H9 (cell line): ENCODE results near the gene RADX. TPM values are rescaled to one million over a fixed set of nuclear protein-coding genes. Genes with fewer than 3 reads are reported as not detected.

Experiments used
- DNase-seq: peaks from one replicate; pipeline ENCODE4 v3.0.0-alpha.2; 2017
- H2AFZ ChIP-seq: one replicate; pipeline ENCODE4 v1.6.1; 2013; ENCODE audit warnings: mild to moderate bottlenecking, low read length, control low read depth, moderate library complexity
- H2AK5ac ChIP-seq: 2 replicates; pipeline ENCODE4 v1.6.1; 2013; ENCODE audit warnings: low read length, control low read depth, mixed read lengths; ENCODE audit not compliant: insufficient read length
- H2BK120ac ChIP-seq: one replicate; pipeline ENCODE4 v1.6.1; 2013; ENCODE audit warnings: low read depth, mild to moderate bottlenecking, low read length, control low read depth, inconsistent platforms; ENCODE audit not compliant: poor library complexity, severe bottlenecking
- H2BK12ac ChIP-seq: 2 replicates; pipeline ENCODE4 v1.6.1; 2013; ENCODE audit warnings: low read length, control low read depth, mixed read lengths, low read depth; ENCODE audit not compliant: insufficient read length
- H2BK15ac ChIP-seq: 2 replicates; pipeline ENCODE4 v1.6.1; 2013; ENCODE audit warnings: low read depth, low read length, control low read depth
- H2BK20ac ChIP-seq: one replicate; pipeline ENCODE4 v1.6.1; 2013; ENCODE audit warnings: low read depth, mild to moderate bottlenecking, low read length, control low read depth, inconsistent platforms; ENCODE audit not compliant: poor library complexity, severe bottlenecking
- H2BK5ac ChIP-seq: 2 replicates; pipeline ENCODE4 v1.6.1; 2013; ENCODE audit warnings: low read length, control low read depth, mixed read lengths; ENCODE audit not compliant: insufficient read length
- H3K14ac ChIP-seq: 2 replicates; pipeline ENCODE4 v1.6.1; 2013; ENCODE audit warnings: low read length, control low read depth; ENCODE audit not compliant: insufficient read depth
- H3K18ac ChIP-seq: 2 replicates; pipeline ENCODE4 v1.6.1; 2013; ENCODE audit warnings: low read depth, mild to moderate bottlenecking, mixed read lengths, low read length, control low read depth; ENCODE audit not compliant: insufficient read length
- H3K23ac ChIP-seq: 2 replicates; pipeline ENCODE4 v1.6.1; 2013; ENCODE audit warnings: low read length, control low read depth, mixed read lengths, low read depth; ENCODE audit not compliant: insufficient read length
- H3K23me2 ChIP-seq: 2 replicates; pipeline ENCODE4 v1.6.1; 2013; ENCODE audit warnings: low read depth, mild to moderate bottlenecking, mixed read lengths, low read length, control low read depth; ENCODE audit not compliant: insufficient read length, poor library complexity, severe bottlenecking
- H3K27ac ChIP-seq: 2 replicates; pipeline ENCODE4 v1.5.1; 2013; ENCODE audit warnings: low read length, control low read depth, mixed read lengths, low read depth; ENCODE audit not compliant: insufficient read length
- H3K27me3 ChIP-seq: 2 replicates; pipeline ENCODE4 v1.6.1; 2013; ENCODE audit warnings: low read length, control low read depth, inconsistent platforms; ENCODE audit not compliant: insufficient read depth
- H3K4ac ChIP-seq: 2 replicates; pipeline ENCODE4 v1.6.1; 2013; ENCODE audit warnings: low read depth, mild to moderate bottlenecking, control low read depth, inconsistent platforms, low read length, moderate library complexity
- H3K4me1 ChIP-seq: 2 replicates; pipeline ENCODE4 v1.6.1; 2013; ENCODE audit warnings: low read length, control low read depth, inconsistent platforms; ENCODE audit not compliant: insufficient read depth
- H3K4me2 ChIP-seq: 2 replicates; pipeline ENCODE4 v1.6.1; 2013; ENCODE audit warnings: low read length, control low read depth, mixed read lengths; ENCODE audit not compliant: insufficient read length, insufficient read depth
- H3K56ac ChIP-seq: 2 replicates; pipeline ENCODE4 v1.6.1; 2013; ENCODE audit warnings: low read depth, mild to moderate bottlenecking, mixed read lengths, low read length, control low read depth; ENCODE audit not compliant: insufficient read length
- H3K79me1 ChIP-seq: 2 replicates; pipeline ENCODE4 v1.6.1; 2013; ENCODE audit warnings: low read depth, mild to moderate bottlenecking, moderate library complexity, low read length, control low read depth, inconsistent platforms; ENCODE audit not compliant: insufficient read depth, poor library complexity, severe bottlenecking
- H3K79me2 ChIP-seq: 2 replicates; pipeline ENCODE4 v1.6.1; 2013; ENCODE audit warnings: low read length, control low read depth, inconsistent platforms; ENCODE audit not compliant: insufficient read depth
- H3K9ac ChIP-seq: 2 replicates; pipeline ENCODE4 v1.6.1; 2013; ENCODE audit warnings: low read length, control low read depth, mixed read lengths; ENCODE audit not compliant: insufficient read length; ENCODE audit errors: extremely low read depth
- H3K9me3 ChIP-seq: one replicate; pipeline ENCODE4 v1.6.1; 2013; ENCODE audit warnings: low read depth, low read length, inconsistent platforms; ENCODE audit not compliant: control insufficient read depth
- H3T11ph ChIP-seq: one replicate; pipeline ENCODE4 v1.6.1; 2013; ENCODE audit warnings: mild to moderate bottlenecking, low read length, control low read depth, inconsistent platforms
- H4K20me1 ChIP-seq: one replicate; pipeline ENCODE4 v1.6.1; 2013; ENCODE audit not compliant: control insufficient read depth, insufficient read length, insufficient read depth
- H4K5ac ChIP-seq: 2 replicates; pipeline ENCODE4 v1.6.1; 2013; ENCODE audit warnings: low read depth, mild to moderate bottlenecking, mixed read lengths, low read length, control low read depth; ENCODE audit not compliant: insufficient read length
- H4K8ac ChIP-seq: replicated peaks from 2 replicates; pipeline ENCODE4 v1.6.1; 2013; ENCODE audit warnings: low read length, control low read depth, mixed read lengths, low read depth; ENCODE audit not compliant: insufficient read length
- H4K91ac ChIP-seq: 2 replicates; pipeline ENCODE4 v1.6.1; 2013; ENCODE audit warnings: low read depth, mild to moderate bottlenecking, moderate library complexity, mixed read lengths, low read length, control low read depth; ENCODE audit not compliant: insufficient read length
- H3K27ac Mint-ChIP-seq, 3 experiments: 2 replicates in 2 of 3; 3 replicates in 1 of 3; pipeline ENCODE4 v1.8.0; 2020 to 2021; ENCODE audit warnings: mixed read lengths in 3 of 3, mild to moderate bottlenecking in 1 of 3, moderate library complexity in 1 of 3
- H3K27me3 Mint-ChIP-seq: 2 replicates; pipeline ENCODE4 v1.8.0; 2021; ENCODE audit warnings: low read depth, mild to moderate bottlenecking, moderate library complexity, mixed read lengths
- H3K36me3 Mint-ChIP-seq, 3 experiments: 2 replicates in 2 of 3; 3 replicates in 1 of 3; pipeline ENCODE4 v1.8.0; 2020 to 2021; ENCODE audit warnings: low read depth in 3 of 3, mixed read lengths in 3 of 3; ENCODE audit not compliant: insufficient read depth in 1 of 3
- H3K4me1 Mint-ChIP-seq, 2 experiments: 2 replicates each; pipeline ENCODE4 v1.8.0; 2020; ENCODE audit warnings: mixed read lengths in 2 of 2
- H3K4me3 Mint-ChIP-seq, 2 experiments: 2 replicates in 1 of 2; 3 replicates in 1 of 2; pipeline ENCODE4 v1.8.0; 2020 to 2021; ENCODE audit warnings: mild to moderate bottlenecking in 2 of 2, mixed read lengths in 2 of 2, moderate library complexity in 1 of 2
- H3K9me3 Mint-ChIP-seq, 2 experiments: 2 replicates in 1 of 2; 3 replicates in 1 of 2; pipeline ENCODE4 v1.8.0; 2020; ENCODE audit warnings: mild to moderate bottlenecking in 2 of 2, mixed read lengths in 2 of 2, moderate library complexity in 1 of 2
- CTCF ChIP-seq: fragments of 200-600 bp; sonication (generic); conservative IDR thresholded peaks from 3 replicates; pipeline ENCODE4 v1.8.0; 2021; ENCODE audit warnings: antibody characterized with exemption, mild to moderate bottlenecking
- WGBS: extraction: QIAGEN DNeasy Blood & Tissue Kit; methylation state at CpG from one replicate; pipeline ENCODE4 v1.1.7; 2013; ENCODE audit warnings: missing lambda C conversion rate, low lambda C conversion rate, mixed read lengths; ENCODE audit not compliant: insufficient read length; ENCODE audit errors: extremely low coverage; 5-methylcytosine and 5-hydroxymethylcytosine counted together
- total RNA-seq: library from RNA; stranded (reverse); gene quantifications from 2 replicates; pipeline ENCODE4 v1.2.1, GENCODE V29; 2021

The RADX gene
- total RNA-seq, 1 experiment from 2014 or later = 1.5 TPM

- peaks cover 5 to 8% (median 6%) of the 10 kb centered on the region in 3 experiments; a peak in 6 of 7 replicates for H3K36me3 Mint-ChIP-seq
- Histone ChIP-seq H3K18ac (no peak overlapping the region), H3K27ac (no peak overlapping the region), H3K4ac (no peak overlapping the region), H2BK5ac (no peak overlapping the region), H2AFZ (no peak overlapping the region), H4K91ac (no peak overlapping the region), H3K4me2 (no peak overlapping the region), H4K20me1 (no peaks in the 10 kb centered on the region), H3K56ac (no peak overlapping the region), H4K8ac (no peak overlapping the region), H3K14ac (no peak overlapping the region), H3T11ph (no peak overlapping the region), H2BK12ac (no peak overlapping the region), H3K4me1 (no peaks in the 10 kb centered on the region), H3K23me2 (no peaks in the 10 kb centered on the region), H4K5ac (no peak overlapping the region), H3K27me3 (no peaks in the 10 kb centered on the region), H3K23ac (no peak overlapping the region), H3K9ac (no peak overlapping the region), H3K79me2 (no peaks in the 10 kb centered on the region), H2BK15ac (no peak overlapping the region), H3K9me3 (peaks cover 27% of the 10 kb centered on the region), H2AK5ac (no peak overlapping the region), H2BK20ac (no peak overlapping the region), H2BK120ac (no peak overlapping the region), H3K79me1 (no peaks in the 10 kb centered on the region)
- H3K4me3 Mint-ChIP-seq = no peak overlapping the region
- H3K9me3 Mint-ChIP-seq = peaks cover 27 to 52% of the 10 kb centered on the region in 2 experiments
- H3K27me3 Mint-ChIP-seq = peaks cover 3% of the 10 kb centered on the region; the same call in 1 of the 2 replicates
- no CpG with 5 or more reads among the region's 1 CpG for WGBS
- DNase-seq = no peak
- no peaks in the 10 kb centered on the region for H3K4me1 Mint-ChIP-seq
- TF ChIP-seq CTCF = no peak
- H3K27ac Mint-ChIP-seq = no peak overlapping the region
These were observed 29.9 kb upstream of the RADX start for GRCh38 chrX:106581856-106582255.
